GM18907 (cell line): ENCODE measurements around the gene CSF3R.
A peak's percentile ranks its signal among the peaks of the same experiment; 100 is the strongest.
"Not testable (repeated sequence)": the region's sequence is repeated elsewhere in the genome, so short reads cannot be mapped to it uniquely, and the experiment has no call there.

Source experiments
- ATAC-seq: cut with Tn5 transposase; IDR thresholded peaks from one replicate; pipeline ENCODE4 v1.9.1; 2021; ENCODE audit warnings: mild to moderate bottlenecking, moderate library complexity; ENCODE audit not compliant: unreplicated experiment

Gene CSF3R

DNA sequence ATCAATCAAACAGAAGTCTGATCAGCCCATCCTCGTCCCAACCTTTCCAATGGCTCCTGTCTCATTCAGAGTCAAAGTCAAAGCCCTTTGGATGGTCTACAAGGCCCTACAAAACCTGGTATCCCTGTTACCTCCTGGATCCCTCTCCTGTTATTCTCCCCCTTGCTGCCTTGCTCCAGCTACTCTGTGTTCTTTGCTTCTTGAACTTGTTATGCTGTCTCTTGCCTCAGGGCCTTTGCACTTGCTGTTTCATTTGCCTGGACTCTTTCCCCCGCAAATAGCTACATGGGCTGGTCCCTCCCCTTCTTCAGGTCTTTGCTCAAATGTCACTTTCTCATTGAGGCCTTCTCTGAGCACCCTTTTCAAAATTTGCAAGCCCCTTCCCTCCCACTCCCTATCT is 1.4 kb upstream of the CSF3R start:
- ATAC-seq, result no peak

DNA sequence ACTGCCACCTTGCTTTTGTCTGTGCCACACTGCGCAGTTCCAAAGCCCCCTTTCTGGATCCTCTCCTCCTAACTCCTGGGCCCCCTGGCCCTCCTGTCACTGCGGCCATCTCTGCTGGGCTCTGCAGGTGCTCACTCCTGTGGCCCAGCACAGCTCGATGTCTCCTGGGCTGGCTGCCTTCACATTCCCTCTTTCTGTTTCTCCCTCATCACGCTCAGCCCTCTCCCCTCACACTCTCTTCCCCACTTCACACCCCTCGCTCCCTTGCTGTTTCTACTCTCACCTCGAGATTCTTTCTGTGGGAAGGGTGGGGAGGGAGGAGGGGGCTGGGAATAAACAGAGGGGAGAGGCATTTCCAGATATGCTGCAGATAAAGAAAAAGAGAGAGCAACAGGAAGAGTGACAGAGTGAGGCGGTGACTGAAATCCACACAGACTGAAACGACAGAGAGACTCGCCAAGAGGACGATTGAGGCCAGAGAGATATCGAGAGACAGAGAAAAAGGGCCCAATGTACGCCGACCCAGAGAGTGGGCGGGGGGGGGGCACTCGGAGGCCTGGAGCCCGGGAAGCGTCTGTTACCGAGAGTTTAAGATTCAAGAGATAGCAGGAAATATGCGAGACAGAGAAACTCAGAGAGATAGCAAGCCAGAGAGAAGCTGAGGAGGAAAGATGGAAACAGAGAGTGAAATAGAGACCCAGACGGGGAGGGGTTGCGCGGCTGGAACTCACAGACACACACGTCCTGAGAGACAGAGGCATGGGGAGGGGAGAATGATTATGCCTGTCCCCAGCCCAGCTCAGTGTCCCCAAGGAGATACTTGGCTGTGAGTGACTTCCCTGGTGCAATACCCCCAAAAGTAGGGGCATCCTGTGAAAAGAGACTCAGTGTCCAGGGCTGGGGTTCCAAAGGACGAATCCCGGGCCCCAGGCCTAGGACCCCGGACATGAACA is 666 bp downstream of the CSF3R start:
- no peak for ATAC-seq

DNA sequence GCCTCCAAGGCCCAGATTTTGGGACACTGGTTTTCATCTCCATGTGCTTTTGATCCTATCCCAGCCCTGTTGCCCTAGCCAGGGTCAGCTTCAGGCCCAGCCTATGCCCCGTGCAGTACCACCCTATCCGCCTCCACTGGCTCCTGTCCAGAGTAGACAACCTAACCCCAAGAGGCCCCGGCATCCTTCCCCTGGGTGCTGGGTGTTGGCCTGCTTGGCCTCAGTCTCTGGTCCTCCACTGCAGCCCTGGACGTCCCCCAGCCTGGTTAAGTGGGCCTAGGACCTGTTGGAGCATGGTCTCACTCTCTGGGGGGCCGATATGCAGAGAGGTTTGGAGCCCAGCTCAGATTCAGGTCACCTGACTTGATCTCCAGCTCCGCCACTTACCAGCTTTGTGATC is 1.6 kb downstream of the CSF3R start:
- no peak for ATAC-seq

DNA sequence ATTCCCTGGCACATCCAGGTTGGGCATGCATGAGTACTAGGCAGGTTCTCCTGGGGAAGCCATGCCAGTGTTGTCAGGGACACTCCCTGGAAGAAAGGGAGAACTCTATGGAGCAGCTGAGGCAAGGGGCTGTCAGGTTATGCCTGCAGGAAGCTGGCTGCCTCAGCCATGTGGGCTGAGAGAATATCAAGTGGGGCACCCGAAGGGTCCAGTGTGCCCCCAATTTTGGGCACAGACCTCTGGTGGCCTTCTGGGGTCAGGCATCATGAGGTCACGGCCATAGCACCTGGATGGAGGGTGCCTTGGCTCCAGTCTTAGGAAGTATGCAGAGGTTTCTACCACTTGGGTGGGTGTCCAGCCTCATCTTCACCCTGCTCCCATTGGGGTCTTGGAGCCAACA is 2.6 kb downstream of the CSF3R start:
- no peak for ATAC-seq

DNA sequence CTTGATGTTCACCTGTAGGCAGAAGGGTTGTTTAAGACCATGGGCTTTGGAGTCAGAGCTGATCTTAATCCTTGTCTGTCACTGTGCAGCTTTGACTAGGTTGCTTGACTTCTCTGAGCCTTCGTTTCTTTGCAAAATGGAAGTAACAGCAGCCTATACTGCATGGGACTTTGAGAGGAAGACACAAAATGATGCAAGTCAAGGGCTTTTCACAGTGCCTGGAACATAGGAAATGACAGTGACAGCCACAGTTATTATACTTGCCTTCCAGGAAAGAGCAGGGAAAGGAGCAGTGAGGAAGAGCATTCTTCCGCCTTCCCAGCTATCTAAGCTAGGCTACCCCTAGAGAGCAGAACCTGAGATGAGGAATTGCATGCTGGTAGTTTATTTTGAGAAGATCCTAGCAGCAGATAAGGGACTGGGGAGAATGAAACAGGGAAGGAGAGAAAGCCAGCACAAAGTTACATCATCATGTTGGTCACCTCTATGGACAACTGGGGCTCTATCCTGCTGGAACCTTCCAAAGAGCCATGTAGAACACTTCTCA is 3.1 kb downstream of the CSF3R start:
- ATAC-seq, result no peak

DNA sequence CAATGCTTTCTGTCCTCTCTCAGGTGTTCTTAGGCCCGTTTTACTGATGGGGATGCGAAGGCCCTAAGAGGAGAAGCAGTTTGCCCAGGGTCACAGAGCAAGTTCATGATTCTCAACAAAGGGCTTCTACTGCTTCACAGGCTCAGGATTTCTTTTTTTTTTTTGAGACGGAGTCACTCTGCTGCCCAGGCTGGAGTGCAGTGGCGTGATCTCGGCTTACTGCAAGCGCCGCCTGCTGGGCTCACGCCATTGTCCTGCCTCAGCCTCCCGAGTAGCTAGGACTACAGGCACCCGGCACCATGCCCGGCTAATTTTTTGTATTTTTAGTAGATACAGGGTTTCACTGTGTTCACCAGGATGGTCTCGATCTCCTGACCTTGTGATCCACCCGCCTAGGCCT is 5.1 kb downstream of the CSF3R start:
- not testable (repeated sequence) for ATAC-seq

DNA sequence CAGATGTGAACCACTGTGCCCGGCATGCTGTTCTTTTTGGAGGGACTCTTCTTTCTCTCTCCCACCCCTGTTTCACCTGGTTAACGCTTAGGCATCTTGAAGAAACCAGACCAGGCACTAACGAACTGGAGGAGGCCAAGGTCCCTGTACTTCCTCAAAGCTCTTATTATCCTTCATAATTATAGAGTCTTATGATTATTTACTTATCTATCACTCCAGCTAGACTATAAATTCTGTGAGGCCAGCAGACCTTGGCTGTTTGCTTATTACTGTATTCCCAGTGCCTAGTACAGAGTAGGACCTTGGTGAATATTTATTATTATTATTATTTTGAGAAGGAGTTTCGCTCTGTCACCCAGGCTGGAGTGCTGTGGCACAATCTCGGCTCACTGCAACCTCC is 5.8 kb downstream of the CSF3R start:
- no peak for ATAC-seq

DNA sequence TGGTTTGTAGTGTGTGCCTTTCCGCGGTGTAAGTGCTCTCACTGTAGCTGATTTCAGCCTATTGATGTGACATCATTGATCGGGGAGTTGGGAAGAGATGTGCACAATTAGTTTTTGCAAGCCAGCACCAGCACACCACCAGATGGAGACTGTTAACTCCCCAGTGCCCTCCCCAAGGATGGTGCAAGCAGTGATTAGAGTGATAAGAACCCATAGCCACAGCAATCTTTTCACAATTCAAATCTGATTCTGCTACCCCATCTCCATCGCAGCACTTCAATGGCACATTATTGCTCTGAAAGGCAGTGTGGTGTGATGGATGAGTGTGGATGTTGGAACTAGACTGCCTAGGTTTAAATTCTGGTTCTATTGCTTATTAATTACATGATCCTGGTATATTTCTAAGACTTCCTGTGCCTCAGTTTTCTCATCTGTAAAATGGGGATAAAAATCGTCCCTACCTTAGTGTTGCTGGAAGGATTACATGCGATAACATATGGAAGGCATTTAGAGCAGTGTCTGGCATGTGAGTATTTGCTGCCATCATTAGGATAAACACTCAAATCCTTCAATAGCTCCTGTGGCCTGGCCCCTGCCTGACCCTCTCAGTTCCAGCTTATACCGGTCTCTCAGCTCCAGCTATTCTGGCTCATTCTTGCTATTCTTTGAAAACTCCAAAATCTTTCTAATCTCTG is 6.7 kb downstream of the CSF3R start:
- no peak for ATAC-seq

DNA sequence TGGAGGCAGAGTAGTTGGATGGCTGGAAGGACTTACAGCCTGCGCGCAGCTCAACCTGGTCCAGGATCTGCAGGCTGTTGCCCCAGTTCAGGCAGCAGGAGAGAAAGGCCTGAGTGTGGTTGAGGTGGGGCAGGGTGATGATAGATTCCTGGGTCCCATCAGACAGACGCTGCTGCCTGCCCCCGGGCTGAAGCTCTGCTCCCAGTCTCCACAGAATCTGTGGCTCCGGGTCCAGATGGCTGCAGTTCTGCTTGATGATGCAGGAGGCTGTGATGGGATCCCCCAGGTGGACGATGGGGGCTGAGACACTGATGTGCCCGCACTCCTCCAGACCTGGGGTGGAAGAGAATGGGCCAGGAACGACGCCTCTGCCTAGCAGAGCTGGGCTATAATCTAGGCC is 7.4 kb downstream of the CSF3R start:
- no peak for ATAC-seq

DNA sequence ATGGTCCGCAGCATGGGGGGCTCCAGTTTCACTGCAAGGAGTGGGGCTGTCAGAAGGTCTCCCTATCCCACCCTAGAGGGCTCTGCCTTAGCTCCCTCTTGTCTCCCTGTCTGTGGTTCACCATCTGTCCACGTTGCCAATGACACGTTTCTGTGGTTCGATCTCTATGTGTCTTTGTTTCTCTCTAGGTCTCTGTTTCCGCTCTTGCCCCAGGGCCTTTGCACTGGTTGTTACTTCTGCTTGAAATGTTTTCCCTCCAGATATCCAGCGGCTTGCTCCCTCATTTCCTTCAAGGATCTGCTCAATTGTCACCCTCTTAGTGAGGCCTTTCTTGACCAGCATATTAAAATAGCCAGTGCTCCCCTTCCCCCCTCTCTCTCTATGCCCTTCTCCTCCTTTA is 10.1 kb downstream of the CSF3R start:
- no peak for ATAC-seq

DNA sequence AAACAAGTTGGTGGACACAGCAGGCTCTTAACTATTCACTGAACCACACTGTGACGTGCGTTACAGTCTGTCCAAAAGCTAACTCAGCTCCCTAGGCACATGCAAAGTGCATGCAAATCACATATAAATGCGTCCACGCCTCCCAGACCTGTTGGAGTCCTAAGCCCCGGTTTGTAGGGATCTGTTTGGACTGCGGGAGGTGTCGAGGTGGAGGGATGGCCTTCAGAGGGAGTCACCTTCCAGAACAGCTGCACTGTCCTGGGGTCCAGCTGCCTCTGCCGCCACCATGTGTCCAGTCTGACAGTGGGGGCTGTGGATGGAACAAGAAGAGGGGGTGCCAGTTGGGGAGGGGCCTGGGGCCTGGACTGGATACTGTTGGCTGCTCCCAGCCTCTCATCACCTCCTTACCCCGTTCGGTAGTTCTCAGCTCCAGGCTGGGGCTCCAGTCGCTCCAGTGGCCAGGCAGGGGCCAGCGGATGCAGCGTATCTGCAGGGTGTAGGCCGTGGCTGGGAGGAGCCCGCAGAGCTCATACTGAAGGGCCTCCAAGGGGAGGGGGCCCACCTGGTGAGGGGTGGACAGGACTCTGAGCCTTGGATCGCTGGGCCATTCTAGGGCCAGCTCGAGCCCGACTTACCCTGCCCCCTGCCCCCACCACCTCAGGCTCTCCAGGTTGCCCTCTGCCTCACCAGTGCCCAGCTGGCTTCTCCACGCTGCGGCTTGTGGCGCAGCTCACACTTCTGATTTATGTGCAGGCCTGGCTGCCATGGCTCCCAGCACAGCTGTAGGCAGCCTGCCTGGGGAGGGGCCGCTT is 10.7 kb downstream of the CSF3R start:
- ATAC-seq, result no peak

DNA sequence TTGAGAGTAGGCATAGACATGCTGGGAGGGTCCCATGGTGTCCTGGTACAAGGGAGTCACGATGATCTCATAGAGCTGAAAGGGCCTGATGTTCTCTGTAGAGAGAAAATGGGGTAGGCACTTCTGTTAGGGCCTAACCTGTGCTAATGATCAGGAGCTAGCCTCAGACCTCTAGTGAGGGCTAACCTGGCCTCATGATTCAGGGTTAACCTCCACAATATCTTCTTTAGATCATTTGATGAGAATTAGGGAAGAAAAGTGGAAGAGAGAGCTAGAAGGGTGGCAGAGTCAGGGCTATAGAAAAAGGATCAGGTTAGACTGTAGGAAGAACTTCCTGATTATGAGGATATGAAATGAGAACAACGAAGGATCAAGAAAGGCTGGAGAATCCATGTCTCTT is 13.6 kb downstream of the CSF3R start:
- no peak for ATAC-seq

DNA sequence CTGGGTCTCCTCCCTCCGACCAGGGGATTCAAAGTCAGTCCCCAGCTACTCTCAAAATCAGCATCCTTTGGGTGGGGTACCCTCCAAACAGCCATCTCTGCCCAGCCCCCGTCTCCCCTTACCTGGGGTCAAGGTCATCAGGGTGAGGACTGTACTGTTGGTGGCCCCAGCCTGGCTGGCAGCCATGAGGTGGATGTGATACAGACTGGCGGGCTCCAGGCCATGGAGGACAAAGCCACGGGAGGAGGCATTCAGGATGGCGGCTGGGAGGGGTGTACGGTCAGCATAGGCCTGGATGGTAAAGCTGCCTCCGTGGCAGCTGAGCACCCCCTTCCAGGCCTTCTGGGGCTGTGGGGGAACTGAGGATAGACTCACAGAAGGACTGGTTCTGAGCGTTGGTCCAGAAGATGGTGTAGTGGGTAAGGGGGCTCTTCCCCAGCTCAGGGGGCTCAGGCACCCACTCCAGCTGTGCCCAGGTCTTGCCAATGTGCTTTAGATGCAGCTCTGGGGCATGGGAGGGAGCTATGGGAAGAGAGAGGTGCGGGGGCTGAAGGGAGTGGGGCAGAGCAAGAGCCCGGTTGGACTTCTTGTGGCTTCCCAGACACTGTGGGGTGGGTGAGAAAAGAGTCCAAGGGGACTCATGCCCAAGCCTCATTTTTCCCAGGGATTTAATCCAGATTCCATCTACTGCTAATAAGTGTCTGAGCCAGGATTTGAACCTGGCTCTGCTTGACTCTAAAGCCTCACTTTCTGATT is 14.8 kb downstream of the CSF3R start:
- ATAC-seq, result no peak

DNA sequence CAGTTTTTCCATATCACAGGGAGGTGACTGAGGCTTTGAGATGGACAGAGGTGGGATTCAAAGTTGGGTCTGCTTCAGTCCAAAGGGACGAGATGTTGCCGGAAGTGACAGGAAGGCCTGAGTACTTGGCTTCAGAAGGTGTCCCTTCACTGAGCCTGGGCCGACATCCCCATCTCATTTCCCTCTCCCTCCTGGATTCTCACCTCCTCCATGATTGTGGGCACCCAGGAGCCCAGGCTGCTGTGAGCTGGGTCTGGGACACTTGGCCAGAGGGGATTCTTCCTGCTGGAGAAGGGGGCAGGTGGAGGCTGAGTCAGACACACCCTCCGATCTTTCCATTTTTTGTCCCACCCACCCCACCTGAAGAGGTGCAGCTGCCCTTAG is 15.7 kb downstream of the CSF3R start:
- no peak for ATAC-seq

DNA sequence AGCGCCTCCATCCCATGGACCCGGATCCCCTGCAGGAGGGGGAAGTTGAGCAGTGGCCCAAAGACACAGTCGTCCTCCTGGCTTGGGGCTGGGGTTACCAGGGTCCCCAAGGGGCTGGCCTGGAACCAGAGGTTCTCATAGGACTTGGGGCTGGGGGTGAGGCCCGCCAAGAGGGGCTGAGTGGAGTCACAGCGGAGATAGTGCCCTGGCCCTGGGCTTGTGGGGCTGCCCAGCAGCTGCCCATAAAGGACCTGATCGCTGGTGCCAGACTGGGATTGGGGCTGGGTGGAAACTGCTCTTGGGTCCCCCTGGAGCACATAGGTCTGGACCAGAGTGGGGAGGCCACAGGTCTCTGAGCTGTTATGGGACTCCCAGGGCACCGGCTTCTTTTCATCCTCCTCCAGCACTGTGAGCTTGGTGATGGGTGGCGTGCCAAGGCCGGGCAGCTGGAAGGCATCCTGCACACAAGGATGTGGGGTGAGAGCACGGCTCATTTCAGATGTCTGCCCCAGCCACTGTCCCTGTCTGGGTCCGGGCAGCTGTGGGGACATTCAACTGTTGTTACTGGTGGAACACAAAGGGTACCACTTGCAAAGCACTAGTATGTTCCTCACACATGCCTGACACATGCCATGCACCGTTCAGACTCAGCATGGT is 16.2 kb downstream of the CSF3R start:
- ATAC-seq, result no peak

DNA sequence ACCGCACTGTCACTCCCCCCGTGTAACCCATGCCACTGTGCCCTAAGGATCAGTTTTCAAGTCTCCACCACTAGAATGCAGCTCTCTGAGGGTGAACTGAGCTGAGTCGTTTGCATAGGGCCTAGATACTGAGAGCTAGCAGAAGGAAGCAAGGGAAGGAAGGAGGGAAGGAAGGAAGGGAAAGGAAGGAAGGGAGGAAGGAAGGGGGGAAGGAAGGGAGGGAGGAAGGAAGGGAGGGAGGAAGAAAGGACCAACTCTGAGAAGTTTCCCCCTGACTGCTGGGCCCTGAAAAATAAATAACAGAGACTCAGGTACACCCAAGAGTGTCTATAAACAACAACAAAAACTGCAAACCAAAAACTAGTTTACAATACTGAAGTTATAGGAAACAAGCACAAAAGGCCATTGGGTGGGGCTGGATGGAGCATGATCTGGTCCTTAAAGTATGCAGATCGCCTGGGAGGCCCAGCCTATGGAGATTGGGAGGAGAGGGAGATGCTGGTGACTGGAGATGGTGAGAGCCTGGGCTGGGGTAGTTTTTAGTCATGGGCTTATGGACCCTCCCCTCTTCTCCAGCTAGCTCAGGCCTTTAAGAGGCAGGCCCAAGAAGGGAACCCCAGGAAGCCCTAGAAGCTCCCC is 16.9 kb downstream of the CSF3R start:
- no peak for ATAC-seq

DNA sequence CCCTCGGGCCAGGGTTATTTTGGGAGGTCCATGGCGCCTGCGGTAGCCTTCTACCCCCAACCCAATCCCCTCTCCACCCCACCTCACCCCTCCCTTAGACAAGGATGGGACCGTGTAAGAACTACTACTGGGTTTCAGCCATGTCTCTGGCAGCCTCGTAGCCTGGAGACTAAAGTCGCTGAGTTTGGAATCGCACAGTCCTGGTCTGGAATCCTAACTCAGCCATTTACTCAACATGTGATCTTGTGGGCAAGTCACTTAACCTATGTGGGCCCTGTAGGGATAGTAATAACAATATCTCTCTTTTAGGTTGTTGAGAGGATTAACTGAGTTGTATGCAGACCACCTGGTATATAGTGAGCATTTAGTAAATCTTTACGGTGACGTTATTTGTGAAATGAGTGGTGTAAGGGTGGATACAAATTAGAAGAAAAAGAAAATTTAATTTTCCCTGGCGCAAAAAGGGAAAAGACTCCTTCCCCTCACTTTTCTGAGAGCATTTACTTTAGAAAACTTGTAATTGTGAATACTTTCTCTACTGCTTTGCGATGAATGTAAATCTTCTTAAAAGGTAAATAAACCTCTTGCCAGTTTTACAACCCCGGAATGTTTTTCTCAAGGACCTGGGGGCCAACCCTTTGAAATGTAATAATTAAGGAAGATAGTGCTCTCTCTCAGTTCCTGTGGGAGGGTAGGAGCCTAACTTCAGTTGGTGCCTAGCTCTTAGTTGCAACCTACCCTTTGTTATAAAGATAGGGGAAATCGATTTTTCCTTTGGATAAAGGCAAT is 17.9 kb downstream of the CSF3R start:
- no peak for ATAC-seq

DNA sequence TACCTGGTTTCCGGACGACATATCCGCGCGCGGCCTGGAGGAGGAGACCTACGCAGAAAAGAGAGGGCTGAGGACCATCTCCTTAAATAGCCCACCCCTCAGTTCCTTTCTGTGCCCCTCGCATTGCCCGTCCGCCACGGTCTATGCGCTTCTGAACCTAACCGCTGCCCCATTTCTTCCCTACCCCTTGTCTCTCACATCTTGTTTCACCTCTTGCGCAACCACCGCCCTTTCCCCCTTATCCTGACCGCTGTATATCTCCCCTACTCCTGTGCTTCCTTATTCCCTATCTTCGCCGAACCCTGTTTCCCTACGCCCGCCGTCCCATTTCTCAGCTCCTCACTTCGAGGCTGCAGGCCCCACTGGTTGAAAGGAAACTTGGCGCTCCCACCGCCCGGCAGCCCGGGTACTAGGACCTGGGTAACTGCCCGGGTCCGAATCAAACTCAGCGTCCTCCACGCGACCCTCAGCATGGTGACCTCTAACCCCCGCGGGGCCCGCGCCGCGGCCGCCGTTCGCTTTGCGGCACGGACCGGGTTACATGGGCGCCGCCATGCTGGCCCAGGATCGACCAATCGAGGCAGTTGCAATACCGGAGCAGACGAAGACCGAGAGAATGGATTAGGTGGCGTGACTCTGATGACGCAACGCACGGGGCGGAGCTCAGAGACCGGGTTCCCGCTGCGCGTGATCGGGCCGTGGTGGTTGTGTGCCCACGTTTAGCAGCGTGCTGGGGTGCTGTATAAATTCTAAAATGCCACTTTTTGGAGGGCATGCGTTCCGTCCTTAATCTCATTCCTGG is 18.7 kb downstream of the CSF3R start, which contains the start of gene MRPS15:
TSS of gene MRPS15 (minus strand) at position 582 of the 802 bp plus-strand sequence. CDS start at position 473, 109 bp downstream.
- peak; percentile 81 for ATAC-seq
